Measurements from ENCODE around the gene TBX4. TPM values are rescaled to one million over a fixed set of nuclear protein-coding genes. Genes with fewer than 3 reads are reported as not detected.
A peak's percentile ranks its signal among the peaks of the same experiment; 100 is the strongest.

Gene TBX4
- polyA plus RNA-seq, 1 experiment, result 0.11 TPM

- H3K27me3 ChIP-seq (ENCODE audit: control insufficient read depth, insufficient read depth, low read length), result no peaks in the 10 kb centered on the region
- no peak for TF ChIP-seq CTCF (IDR thresholded peaks at IDR 0.05; ENCODE audit: low read depth, low read length)
- H3K27ac ChIP-seq (ENCODE audit: low read depth, low read length), result no peak overlapping the region
- CTCF ChIA-PET, result no interaction called here
- no peak for DNase-seq (ENCODE audit: low read depth, low spot score)
- POLR2A ChIA-PET, result no interaction called here
- no peaks in the 10 kb centered on the region; the same call in 1 of the 2 replicates for H3K9me3 ChIP-seq (ENCODE audit: control insufficient read depth, insufficient read depth, low read length)
- H3K4me3 ChIP-seq (ENCODE audit: low read depth, low read length), result no peak overlapping the region
Observed at GRCh38 chr17:61499632-61500031, 47.4 kb downstream of the TBX4 start.

- no peaks in the 10 kb centered on the region for H3K9me3 ChIP-seq (ENCODE audit: control insufficient read depth, insufficient read depth, low read length)
- ChIA-PET POLR2A (no interaction called here), CTCF (no interaction called here)
- H3K27ac ChIP-seq (ENCODE audit: low read depth, low read length), result no peak overlapping the region
- H3K4me3 ChIP-seq (ENCODE audit: low read depth, low read length), result no peak overlapping the region
- no peak for DNase-seq (ENCODE audit: low read depth, low spot score)
- no peak for TF ChIP-seq CTCF (IDR thresholded peaks at IDR 0.05; ENCODE audit: low read depth, low read length)
- no peaks in the 10 kb centered on the region for H3K27me3 ChIP-seq (ENCODE audit: control insufficient read depth, insufficient read depth, low read length)
Observed at GRCh38 chr17:61500287-61500686, 48.1 kb downstream of the TBX4 start.

- Histone ChIP-seq H3K27ac (ENCODE audit: low read depth, low read length) (no peak overlapping the region), H3K9me3 (ENCODE audit: control insufficient read depth, insufficient read depth, low read length) (no peaks in the 10 kb centered on the region), H3K4me3 (ENCODE audit: low read depth, low read length) (no peak overlapping the region), H3K27me3 (ENCODE audit: control insufficient read depth, insufficient read depth, low read length) (no peaks in the 10 kb centered on the region)
- DNase-seq (ENCODE audit: low read depth, low spot score), result no peak
- TF ChIP-seq CTCF (IDR thresholded peaks at IDR 0.05; ENCODE audit: low read depth, low read length), result no peak
- CTCF ChIA-PET, result no interaction called here
- POLR2A ChIA-PET, result no interaction called here
Observed at GRCh38 chr17:61502292-61502691, 50.1 kb downstream of the TBX4 start.

GRCh38 chr17:61503961-61504360 lies 51.7 kb downstream of the TBX4 start:
- no peaks in the 10 kb centered on the region for H3K27me3 ChIP-seq (ENCODE audit: control insufficient read depth, insufficient read depth, low read length)
- H3K9me3 ChIP-seq (ENCODE audit: control insufficient read depth, insufficient read depth, low read length), result no peaks in the 10 kb centered on the region
- no peak for DNase-seq (ENCODE audit: low read depth, low spot score)
- POLR2A ChIA-PET, result no interaction called here
- no peak overlapping the region for H3K27ac ChIP-seq (ENCODE audit: low read depth, low read length)
- no peak for TF ChIP-seq CTCF (IDR thresholded peaks at IDR 0.05; ENCODE audit: low read depth, low read length)
- H3K4me3 ChIP-seq (ENCODE audit: low read depth, low read length), result no peak overlapping the region
- CTCF ChIA-PET, result no interaction called here

GRCh38 chr17:61504697-61505096 lies 52.5 kb downstream of the TBX4 start:
- no peak overlapping the region for H3K4me3 ChIP-seq (ENCODE audit: low read depth, low read length)
- ChIA-PET CTCF (no interaction called here), POLR2A (no interaction called here)
- H3K9me3 ChIP-seq (ENCODE audit: control insufficient read depth, insufficient read depth, low read length), result no peaks in the 10 kb centered on the region
- DNase-seq (ENCODE audit: low read depth, low spot score), result peak; percentile 79
- no peak overlapping the region for H3K27ac ChIP-seq (ENCODE audit: low read depth, low read length)
- TF ChIP-seq CTCF (IDR thresholded peaks at IDR 0.05; ENCODE audit: low read depth, low read length), result no peak
- H3K27me3 ChIP-seq (ENCODE audit: control insufficient read depth, insufficient read depth, low read length), result no peaks in the 10 kb centered on the region
